Measurements from ENCODE around the gene MTIF3.

MTIF3 gene

DNA sequence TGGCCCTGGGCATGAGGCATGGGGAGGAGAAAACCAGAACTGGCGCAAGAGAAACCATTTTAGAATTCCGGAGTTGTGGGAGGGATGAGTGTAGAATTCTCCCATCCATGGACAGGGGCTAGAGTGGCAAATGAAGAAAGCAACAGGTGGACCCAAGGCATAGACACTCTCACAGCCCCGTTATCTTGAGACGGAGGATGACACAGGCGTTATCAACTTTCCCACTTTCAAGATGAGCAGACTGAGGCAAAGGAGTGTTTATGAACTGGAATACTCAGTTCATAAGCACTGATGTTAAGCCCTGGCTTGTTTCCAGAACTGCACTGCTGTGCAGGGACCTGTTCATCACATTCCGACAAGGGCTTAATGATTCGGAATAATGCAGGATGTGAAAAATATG, 27.0 kb downstream of the MTIF3 start:
- no peak overlapping the region for H3K4me3 ChIP-seq (replicated peaks; ENCODE audit: low read depth, low read length)
- TF ChIP-seq, protein P1, sequence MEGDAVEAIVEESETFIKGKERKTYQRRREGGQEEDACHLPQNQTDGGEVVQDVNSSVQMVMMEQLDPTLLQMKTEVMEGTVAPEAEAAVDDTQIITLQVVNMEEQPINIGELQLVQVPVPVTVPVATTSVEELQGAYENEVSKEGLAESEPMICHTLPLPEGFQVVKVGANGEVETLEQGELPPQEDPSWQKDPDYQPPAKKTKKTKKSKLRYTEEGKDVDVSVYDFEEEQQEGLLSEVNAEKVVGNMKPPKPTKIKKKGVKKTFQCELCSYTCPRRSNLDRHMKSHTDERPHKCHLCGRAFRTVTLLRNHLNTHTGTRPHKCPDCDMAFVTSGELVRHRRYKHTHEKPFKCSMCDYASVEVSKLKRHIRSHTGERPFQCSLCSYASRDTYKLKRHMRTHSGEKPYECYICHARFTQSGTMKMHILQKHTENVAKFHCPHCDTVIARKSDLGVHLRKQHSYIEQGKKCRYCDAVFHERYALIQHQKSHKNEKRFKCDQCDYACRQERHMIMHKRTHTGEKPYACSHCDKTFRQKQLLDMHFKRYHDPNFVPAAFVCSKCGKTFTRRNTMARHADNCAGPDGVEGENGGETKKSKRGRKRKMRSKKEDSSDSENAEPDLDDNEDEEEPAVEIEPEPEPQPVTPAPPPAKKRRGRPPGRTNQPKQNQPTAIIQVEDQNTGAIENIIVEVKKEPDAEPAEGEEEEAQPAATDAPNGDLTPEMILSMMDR (IDR thresholded peaks at IDR 0.05; ENCODE audit: low read depth, low read length, missing control alignments), result no peak
- no peak for DNase-seq (ENCODE audit: extremely low read depth, low read depth)

DNA sequence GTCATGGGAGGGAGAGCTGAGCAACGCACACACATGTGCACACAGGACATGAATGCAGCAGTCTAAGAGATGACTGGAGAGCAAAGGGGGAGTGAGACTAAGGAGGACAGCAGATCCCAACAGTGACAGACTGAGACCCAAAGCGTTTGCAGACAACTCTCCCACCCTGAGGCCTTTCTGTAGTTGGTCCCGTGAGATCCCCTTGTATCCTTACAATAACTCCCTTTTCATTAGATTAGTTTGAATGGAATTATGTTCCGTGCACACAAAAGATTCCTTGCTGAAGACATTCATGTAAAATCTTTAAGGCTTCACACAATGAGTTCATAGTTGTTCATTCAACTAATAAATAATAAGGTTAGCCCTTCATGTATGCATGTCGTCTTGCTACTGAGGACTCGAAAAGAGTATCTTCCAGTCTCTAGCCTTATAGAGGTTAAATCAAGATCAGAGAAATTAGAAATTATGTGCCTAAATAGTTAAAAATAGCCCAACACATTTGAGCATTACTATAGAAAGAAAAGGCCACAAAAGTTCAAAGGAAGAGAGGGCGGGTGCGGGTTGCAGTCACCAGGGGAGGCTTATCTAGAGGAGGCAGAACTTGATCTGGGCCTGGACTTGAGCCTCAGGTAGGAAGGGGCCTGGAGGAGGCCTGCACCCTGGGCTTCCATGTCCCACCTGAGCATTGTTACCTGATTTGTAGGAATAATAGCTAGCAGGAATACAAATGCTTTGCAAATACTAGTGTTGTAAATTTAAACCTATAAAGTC, 29.1 kb downstream of the MTIF3 start:
- TF ChIP-seq, protein P1 (IDR thresholded peaks at IDR 0.05; ENCODE audit: low read depth, low read length, missing control alignments), result no peak
- no peak for DNase-seq (ENCODE audit: extremely low read depth, low read depth)

DNA sequence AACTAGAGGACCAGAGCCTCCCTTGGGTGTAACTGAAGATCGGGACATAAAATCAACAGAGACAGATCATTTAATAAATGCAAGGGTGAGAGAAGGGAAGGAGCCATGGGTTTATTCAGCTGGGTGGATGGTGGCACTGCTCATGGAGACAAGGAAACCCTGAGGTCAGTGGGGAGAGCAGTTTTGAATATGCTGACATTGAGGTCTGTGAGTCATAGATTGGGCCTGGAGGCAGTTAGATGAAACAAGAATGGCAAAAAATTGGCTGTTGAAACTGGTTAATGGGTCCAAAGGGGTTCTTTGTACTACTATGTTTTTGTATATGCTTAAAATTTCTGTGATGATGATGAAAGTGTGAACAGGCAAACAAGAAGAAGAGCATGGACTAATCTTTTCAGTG, 31.0 kb downstream of the MTIF3 start:
- TF ChIP-seq, protein P1 (IDR thresholded peaks at IDR 0.05; ENCODE audit: low read depth, low read length, missing control alignments), result no peak
- no peak for DNase-seq (ENCODE audit: extremely low read depth, low read depth)
- H3K4me3 ChIP-seq (replicated peaks; ENCODE audit: low read depth, low read length), result no peak overlapping the region

More for the DNA sequence above, 29.1 kb downstream of the MTIF3 start:
- H3K4me3 ChIP-seq (replicated peaks; ENCODE audit: low read depth, low read length), result no peak overlapping the region

DNA sequence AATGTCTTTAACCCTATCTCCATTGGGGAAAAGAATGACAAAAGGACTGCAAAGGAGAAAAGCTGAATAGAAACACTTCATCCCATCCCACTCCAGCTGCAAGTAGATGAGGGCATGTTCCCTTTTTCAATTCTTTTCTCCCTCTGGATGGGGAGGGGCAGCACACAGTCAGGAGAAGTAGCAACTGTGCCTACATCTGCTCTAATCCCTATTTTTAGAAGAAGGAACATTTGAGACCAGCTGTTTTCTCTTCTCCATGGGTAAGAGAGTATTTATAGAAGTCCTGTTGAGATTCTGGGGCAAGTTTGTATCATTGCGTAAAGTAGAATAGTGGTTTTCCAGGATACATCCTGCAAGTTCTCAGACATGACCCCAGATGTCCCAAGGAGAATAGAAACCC, 35.2 kb downstream of the MTIF3 start:
- no peak overlapping the region for H3K4me3 ChIP-seq (replicated peaks; ENCODE audit: low read depth, low read length)
- DNase-seq (ENCODE audit: extremely low read depth, low read depth), result no peak
- TF ChIP-seq, protein P1 (IDR thresholded peaks at IDR 0.05; ENCODE audit: low read depth, low read length, missing control alignments), result no peak

- TF ChIP-seq, protein P1 (IDR thresholded peaks at IDR 0.05; ENCODE audit: low read depth, low read length, missing control alignments), result no peak
- no peak for DNase-seq (ENCODE audit: extremely low read depth, low read depth)
- no peak overlapping the region for H3K4me3 ChIP-seq (replicated peaks; ENCODE audit: low read depth, low read length)
Observed at GRCh38 chr13:27411341-27411740, 39.0 kb downstream of the MTIF3 start.

DNA sequence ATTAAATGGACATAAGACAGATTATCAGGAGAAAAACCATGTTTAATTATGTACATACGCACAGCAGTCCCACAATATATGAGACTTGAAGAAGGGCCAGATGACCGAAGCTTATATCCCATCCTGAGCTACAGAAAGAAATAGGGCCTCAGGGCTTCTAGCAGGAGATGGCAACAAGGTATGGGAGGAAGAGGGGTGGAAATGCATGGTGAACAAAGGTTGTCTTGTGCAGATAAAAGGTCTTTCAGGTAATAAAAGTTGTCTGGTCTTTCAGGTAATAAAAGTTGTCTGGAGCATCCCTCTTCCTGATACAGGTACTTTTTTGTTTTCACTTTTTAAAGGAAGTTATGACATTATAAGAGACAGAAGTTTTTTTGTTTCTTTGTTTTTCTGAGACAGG, 41.4 kb downstream of the MTIF3 start:
- TF ChIP-seq, protein P1 (IDR thresholded peaks at IDR 0.05; ENCODE audit: low read depth, low read length, missing control alignments), result no peak
- H3K4me3 ChIP-seq (replicated peaks; ENCODE audit: low read depth, low read length), result no peak overlapping the region
- no peak for DNase-seq (ENCODE audit: extremely low read depth, low read depth)

DNA sequence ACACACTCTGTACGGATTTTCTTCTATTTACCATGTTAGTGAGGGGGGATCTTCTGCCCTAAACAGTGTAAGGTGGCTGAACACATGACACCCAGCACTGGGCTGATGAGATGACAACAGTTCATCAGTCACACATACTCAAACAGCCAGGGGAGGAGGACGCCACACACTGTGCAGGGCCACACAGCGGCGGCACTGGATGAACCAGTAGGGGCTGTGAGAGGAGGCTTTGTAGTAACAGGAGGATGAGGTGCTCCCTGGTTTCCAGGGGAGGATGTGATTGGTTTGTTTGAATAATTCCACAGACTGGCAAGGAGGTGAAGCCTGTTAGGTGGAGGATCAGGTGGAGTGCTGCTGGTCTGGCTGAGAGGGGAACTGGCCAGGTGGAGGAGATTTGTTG, 42.3 kb downstream of the MTIF3 start:
- no peak for DNase-seq (ENCODE audit: extremely low read depth, low read depth)
- TF ChIP-seq, protein P1 (IDR thresholded peaks at IDR 0.05; ENCODE audit: low read depth, low read length, missing control alignments), result no peak
- no peak overlapping the region for H3K4me3 ChIP-seq (replicated peaks; ENCODE audit: low read depth, low read length)
